HG03175 (cell line): ENCODE results near the gene S100A9.

Experiments used
- ATAC-seq: cut with Tn5 transposase; IDR thresholded peaks from one replicate; pipeline ENCODE4 v1.9.1; 2021; ENCODE audit warnings: mild to moderate bottlenecking, moderate library complexity; ENCODE audit not compliant: unreplicated experiment

S100A9 gene

GRCh38 chr1:153359241-153359640 lies 1.6 kb downstream of the S100A9 start:
- no peak for ATAC-seq

GRCh38 chr1:153360190-153360589 lies 2.5 kb downstream of the S100A9 start:
- ATAC-seq, result no peak

- ATAC-seq, result no peak
These were observed 3.2 kb downstream of the S100A9 start for GRCh38 chr1:153360592-153361479.

- no peak for ATAC-seq
These were observed 3.9 kb downstream of the S100A9 start for GRCh38 chr1:153361480-153362109.

GRCh38 chr1:153362187-153362775 lies 4.6 kb downstream of the S100A9 start:
- ATAC-seq, result no peak

GRCh38 chr1:153363641-153364040 lies 6.0 kb downstream of the S100A9 start:
- ATAC-seq, result no peak

GRCh38 chr1:153364156-153364555 lies 6.5 kb downstream of the S100A9 start:
- ATAC-seq, result no peak

GRCh38 chr1:153364766-153365666 lies 7.4 kb downstream of the S100A9 start:
- no peak for ATAC-seq

- ATAC-seq, result no peak
These were observed 8.0 kb downstream of the S100A9 start for GRCh38 chr1:153365696-153366095.

DNA sequence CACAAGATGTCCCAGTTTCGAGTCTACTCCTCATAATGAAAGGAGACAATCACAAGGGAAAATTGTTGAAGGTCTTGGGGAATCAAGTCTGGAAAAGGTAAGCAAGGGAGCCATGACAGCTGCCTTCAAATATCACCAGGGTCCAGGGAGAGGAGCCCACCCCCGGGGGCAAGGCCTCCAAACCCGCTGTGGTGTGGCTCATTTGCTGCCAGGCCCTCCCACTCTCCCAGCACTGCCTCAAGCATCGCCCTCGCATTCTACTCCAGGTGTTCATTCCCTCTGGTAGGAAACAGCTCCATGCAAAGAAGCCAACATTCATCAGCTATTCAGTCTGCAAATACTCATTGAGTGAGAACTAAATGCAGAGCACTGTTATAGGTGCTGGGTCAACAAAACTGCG lies 8.6 kb downstream of the S100A9 start:
- no peak for ATAC-seq

- no peak for ATAC-seq
These were observed 9.4 kb downstream of the S100A9 start for GRCh38 chr1:153367090-153367489.

DNA sequence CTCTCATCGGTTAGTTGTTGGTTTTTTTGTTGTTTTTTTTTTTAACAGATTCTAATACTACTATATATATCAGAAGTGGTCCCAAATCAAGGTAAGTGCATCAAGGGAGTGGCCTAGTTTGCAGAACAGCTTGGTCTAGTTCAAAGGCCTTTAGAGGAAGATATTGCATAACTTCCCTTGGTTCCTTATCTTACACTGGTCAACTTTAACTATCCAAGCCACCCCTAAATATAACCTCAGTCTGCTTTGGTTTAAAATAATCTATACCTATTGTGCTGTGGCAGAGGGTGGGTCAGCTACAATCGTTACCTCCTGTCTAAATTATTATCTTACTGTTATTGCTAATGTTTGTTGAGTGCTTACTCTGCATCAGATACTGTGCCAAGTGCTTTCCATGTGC lies 10.8 kb downstream of the S100A9 start:
- ATAC-seq, result no peak

- ATAC-seq, result no peak
These were observed 12.5 kb downstream of the S100A9 start for GRCh38 chr1:153370146-153370545.

GRCh38 chr1:153371231-153371630 lies 13.6 kb downstream of the S100A9 start:
- ATAC-seq, result no peak

GRCh38 chr1:153372571-153372970 lies 14.9 kb downstream of the S100A9 start:
- no peak for ATAC-seq

GRCh38 chr1:153374071-153374470 lies 16.4 kb downstream of the S100A9 start:
- no peak for ATAC-seq

GRCh38 chr1:153375511-153375910 lies 17.9 kb downstream of the S100A9 start, which contains the start of gene S100A12:
Gene S100A12 (minus strand): TSS chr1:153375621. CDS start chr1:153374592, 1,029 bp downstream.
- no peak for ATAC-seq

GRCh38 chr1:153379591-153379990 lies 21.9 kb downstream of the S100A9 start:
- no peak for ATAC-seq

DNA sequence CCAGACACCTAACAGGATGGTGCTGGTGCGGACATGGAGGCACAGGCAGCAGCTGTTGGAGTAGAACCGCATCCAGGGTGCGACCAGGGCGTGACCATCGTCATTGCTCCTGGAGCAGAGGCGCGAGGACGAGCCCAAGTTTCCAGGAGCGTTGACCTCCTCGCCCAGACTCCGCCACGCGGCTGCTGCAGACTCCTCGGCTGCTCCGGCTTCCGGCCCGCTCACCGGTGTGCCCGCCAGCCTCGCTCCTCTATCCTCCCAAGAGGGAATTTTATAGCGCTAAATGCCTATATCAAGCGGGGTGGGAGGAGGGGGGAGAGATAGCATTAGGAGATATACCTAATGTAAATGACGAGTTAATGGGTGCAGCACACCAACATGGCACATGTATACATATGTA lies 23.1 kb downstream of the S100A9 start:
- no peak for ATAC-seq

- ATAC-seq, result no peak
These were observed 27.4 kb downstream of the S100A9 start for GRCh38 chr1:153384958-153385580.
